ENCODE measurements around the gene FPR1.

Gene FPR1

GRCh38 chr19:51703575-51704515, 47.8 kb downstream of the FPR1 start:
- H2AFZ ChIP-seq (ENCODE audit: low read depth, low read length): peak overlapping the region; percentile 87
- H3K79me2 ChIP-seq (ENCODE audit: insufficient read depth, low read length): peaks cover 12% of the 10 kb centered on the region
- peak; percentile 92 for ATAC-seq (ENCODE audit: insufficient read depth, low read depth)
- no peaks in the 10 kb centered on the region for H3K27me3 ChIP-seq (ENCODE audit: insufficient read depth, low read length, poor library complexity)
- TF ChIP-seq, protein P1, sequence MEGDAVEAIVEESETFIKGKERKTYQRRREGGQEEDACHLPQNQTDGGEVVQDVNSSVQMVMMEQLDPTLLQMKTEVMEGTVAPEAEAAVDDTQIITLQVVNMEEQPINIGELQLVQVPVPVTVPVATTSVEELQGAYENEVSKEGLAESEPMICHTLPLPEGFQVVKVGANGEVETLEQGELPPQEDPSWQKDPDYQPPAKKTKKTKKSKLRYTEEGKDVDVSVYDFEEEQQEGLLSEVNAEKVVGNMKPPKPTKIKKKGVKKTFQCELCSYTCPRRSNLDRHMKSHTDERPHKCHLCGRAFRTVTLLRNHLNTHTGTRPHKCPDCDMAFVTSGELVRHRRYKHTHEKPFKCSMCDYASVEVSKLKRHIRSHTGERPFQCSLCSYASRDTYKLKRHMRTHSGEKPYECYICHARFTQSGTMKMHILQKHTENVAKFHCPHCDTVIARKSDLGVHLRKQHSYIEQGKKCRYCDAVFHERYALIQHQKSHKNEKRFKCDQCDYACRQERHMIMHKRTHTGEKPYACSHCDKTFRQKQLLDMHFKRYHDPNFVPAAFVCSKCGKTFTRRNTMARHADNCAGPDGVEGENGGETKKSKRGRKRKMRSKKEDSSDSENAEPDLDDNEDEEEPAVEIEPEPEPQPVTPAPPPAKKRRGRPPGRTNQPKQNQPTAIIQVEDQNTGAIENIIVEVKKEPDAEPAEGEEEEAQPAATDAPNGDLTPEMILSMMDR (IDR thresholded peaks at IDR 0.05; ENCODE audit: borderline replicate concordance, extremely low read depth, low read length, poor library complexity, severe bottlenecking): peak; percentile 61
- TF ChIP-seq EZH2 (IDR thresholded peaks at IDR 0.05; ENCODE audit: borderline replicate concordance, low read depth, low read length, severe bottlenecking): no peak
- no peaks in the 10 kb centered on the region for H4K20me1 ChIP-seq (ENCODE audit: insufficient read depth, low read length)
- peaks cover 15% of the 10 kb centered on the region for H3K4me1 ChIP-seq (ENCODE audit: insufficient read depth, low read length)
- no peaks in the 10 kb centered on the region for H3K9me3 ChIP-seq (ENCODE audit: insufficient read depth, low read length, severe bottlenecking)
- peaks cover 7% of the 10 kb centered on the region; the same call in 1 of the 2 replicates for H3K36me3 ChIP-seq (ENCODE audit: insufficient read depth, low read length)
- peak overlapping the region; percentile 60 to 77; a peak in 3 of 4 replicates for H3K4me3 ChIP-seq (ENCODE audit: low read depth in 1 of 2, low read length in 2 of 2)
- peak overlapping the region; percentile 82 for H3K9ac ChIP-seq (ENCODE audit: low read depth, low read length)
- H3K27ac ChIP-seq (ENCODE audit: low read length): peak overlapping the region; percentile 88
- H3K4me2 ChIP-seq (ENCODE audit: insufficient read depth, low read length): peak overlapping the region; percentile 72
- DNase-seq: peak; percentile 97

DNA sequence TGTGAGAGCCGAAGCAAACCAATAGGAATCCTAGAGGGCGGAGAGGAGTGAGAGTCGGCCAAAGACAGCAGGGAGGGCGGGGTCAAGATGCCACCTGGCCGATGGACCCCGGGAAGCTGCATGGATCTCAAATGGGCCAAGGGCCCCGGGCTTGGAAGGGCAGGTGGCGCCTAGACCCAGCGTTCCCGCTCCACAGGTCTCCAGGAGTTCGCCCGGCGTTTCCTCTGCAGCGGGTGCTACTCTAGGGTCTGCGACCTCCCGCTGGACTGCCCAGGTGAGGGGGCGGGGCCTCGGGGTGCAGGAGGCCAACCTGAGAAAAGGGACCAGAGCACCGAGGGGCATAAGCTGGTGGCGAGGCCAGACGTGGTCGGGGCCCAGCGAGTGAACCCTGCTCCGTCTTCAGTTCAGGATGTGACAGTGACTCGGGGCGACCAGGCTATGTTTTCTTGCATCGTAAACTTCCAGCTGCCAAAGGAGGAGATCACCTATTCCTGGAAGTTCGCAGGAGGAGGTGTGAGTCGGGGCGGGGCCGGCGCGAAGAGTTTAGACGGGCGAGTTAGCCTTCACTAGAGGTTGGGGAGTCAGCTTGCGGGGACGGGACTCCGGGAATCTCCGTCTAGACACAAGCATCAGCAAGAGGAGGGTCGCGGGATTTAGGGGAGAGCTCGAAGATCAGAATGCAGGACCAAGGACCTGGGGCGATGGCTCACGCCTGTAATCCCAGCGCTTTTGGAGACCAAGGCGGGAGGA, 48.7 kb downstream of the FPR1 start:
- peak overlapping the region; percentile 82; the same call in 1 of the 2 replicates for H3K9ac ChIP-seq (ENCODE audit: low read depth, low read length)

GRCh38 chr19:51702103-51702824, 49.4 kb downstream of the FPR1 start:
- Histone ChIP-seq H2AFZ (ENCODE audit: low read depth, low read length) (no peak overlapping the region), H3K36me3 (ENCODE audit: insufficient read depth, low read length) (peaks cover 7% of the 10 kb centered on the region; the same call in 1 of the 2 replicates), H4K20me1 (ENCODE audit: insufficient read depth, low read length) (no peaks in the 10 kb centered on the region), H3K4me2 (ENCODE audit: insufficient read depth, low read length) (no peak overlapping the region), H3K27ac (ENCODE audit: low read length) (no peak overlapping the region), H3K4me1 (ENCODE audit: insufficient read depth, low read length) (peaks cover 15% of the 10 kb centered on the region), H3K9me3 (ENCODE audit: insufficient read depth, low read length, severe bottlenecking) (no peaks in the 10 kb centered on the region), H3K4me3 (ENCODE audit: low read depth in 1 of 2, low read length in 2 of 2) (no peak overlapping the region), H3K9ac (ENCODE audit: low read depth, low read length) (no peak overlapping the region), H3K79me2 (ENCODE audit: insufficient read depth, low read length) (peaks cover 12% of the 10 kb centered on the region), H3K27me3 (ENCODE audit: insufficient read depth, low read length, poor library complexity) (no peaks in the 10 kb centered on the region)
- DNase-seq (no peak), ATAC-seq (ENCODE audit: insufficient read depth, low read depth) (no peak)
- no peak for TF ChIP-seq EZH2 (IDR thresholded peaks at IDR 0.05; ENCODE audit: borderline replicate concordance, low read depth, low read length, severe bottlenecking)
- TF ChIP-seq, protein P1 (IDR thresholded peaks at IDR 0.05; ENCODE audit: borderline replicate concordance, extremely low read depth, low read length, poor library complexity, severe bottlenecking): no peak

More for the DNA sequence above, 48.7 kb downstream of the FPR1 start:
- no peaks in the 10 kb centered on the region for H3K9me3 ChIP-seq (ENCODE audit: insufficient read depth, low read length, severe bottlenecking)
- no peaks in the 10 kb centered on the region for H4K20me1 ChIP-seq (ENCODE audit: insufficient read depth, low read length)
- 0 out of 4 replicates have a peak overlapping the region, but pooled peaks of 1 of the 2 experiments have one; percentile 77 for H3K4me3 ChIP-seq (ENCODE audit: low read depth in 1 of 2, low read length in 2 of 2)
- DNase-seq (no peak), ATAC-seq (ENCODE audit: insufficient read depth, low read depth) (no peak)
- no peaks in the 10 kb centered on the region for H3K27me3 ChIP-seq (ENCODE audit: insufficient read depth, low read length, poor library complexity)
- H3K27ac ChIP-seq (ENCODE audit: low read length): no peak overlapping the region
- H3K36me3 ChIP-seq (ENCODE audit: insufficient read depth, low read length): peaks cover 7% of the 10 kb centered on the region; the same call in 1 of the 2 replicates
- peaks cover 12% of the 10 kb centered on the region for H3K79me2 ChIP-seq (ENCODE audit: insufficient read depth, low read length)
- TF ChIP-seq, protein P1 (IDR thresholded peaks at IDR 0.05; ENCODE audit: borderline replicate concordance, extremely low read depth, low read length, poor library complexity, severe bottlenecking): no peak
- no peak for TF ChIP-seq EZH2 (IDR thresholded peaks at IDR 0.05; ENCODE audit: borderline replicate concordance, low read depth, low read length, severe bottlenecking)
- H3K4me2 ChIP-seq (ENCODE audit: insufficient read depth, low read length): peak overlapping the region; percentile 72
- H2AFZ ChIP-seq (ENCODE audit: low read depth, low read length): peak overlapping the region; percentile 81; the same call in 1 of the 2 replicates
- H3K4me1 ChIP-seq (ENCODE audit: insufficient read depth, low read length): peaks cover 15% of the 10 kb centered on the region
